Measurements from ENCODE around the gene MTNR1B.

Gene MTNR1B

DNA sequence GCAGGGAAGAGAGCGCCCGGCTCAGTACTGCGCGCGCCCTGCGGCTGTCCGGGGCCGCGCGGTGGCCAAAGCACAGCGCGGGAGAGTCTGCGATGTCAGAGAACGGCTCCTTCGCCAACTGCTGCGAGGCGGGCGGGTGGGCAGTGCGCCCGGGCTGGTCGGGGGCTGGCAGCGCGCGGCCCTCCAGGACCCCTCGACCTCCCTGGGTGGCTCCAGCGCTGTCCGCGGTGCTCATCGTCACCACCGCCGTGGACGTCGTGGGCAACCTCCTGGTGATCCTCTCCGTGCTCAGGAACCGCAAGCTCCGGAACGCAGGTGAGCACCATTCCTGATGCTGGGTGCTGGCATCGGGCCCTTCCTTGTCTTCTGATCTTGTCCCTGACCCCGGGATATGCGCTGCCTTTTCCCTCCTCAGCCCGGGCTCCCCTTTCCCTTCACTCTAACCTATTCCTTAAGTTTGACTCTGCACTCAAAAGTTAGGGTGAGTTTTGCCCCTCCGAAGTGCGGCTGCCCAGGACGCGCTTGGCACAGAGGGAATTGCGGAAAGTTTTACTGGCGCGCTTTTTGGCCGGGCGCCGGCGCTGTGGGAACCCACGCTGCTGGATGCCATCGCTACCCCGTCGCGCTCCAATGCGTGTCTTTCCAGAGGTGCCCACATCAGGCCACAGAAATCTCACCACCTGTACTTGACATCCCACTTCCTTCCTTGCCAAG, at the start of gene MTNR1B:
Gene MTNR1B, plus strand, starts transcription at position 18 of the 714 bp plus-strand sequence. Its CDS starts 75 bp downstream, at position 93.
- no peak for DNase-seq (ENCODE audit: low spot score)

DNA sequence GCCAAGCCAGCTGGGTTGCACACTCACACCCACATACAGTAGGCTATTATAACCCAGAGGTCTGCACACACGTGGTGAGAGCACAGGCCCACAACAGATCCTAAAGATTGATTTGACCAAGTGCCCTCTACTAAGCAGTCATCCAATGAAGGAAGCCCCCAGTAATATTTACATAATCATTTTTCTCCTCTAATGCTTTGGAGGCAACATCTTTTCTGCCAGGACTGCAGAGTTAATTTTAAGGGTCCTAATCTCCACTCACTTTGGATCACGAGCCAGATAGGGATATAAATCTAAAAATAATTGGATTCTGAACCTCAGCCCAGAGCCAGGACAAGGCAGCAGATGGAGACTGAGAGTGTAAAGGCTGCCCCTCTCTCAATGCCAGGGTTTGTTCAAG, 49.1 kb upstream of the MTNR1B start:
- DNase-seq (ENCODE audit: low spot score): no peak

DNA sequence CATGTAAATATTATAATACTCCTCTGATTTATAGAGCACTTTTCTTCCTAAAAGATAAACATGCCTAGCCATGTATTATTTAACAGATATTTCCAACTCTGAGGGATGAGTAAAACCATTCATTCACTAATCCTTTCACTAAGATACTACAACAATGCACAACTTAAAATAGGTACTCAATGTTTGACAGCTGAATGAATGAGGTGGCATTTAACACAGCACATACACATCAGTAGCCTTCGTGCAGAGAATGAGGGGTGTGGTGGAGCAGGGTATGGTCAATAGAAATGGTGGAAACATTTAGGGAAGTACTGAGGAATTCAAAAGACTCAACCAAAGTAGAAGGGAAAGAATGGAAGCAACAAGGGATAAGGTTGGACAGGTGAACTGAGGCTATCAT, 46.7 kb upstream of the MTNR1B start:
- no peak for DNase-seq (ENCODE audit: low spot score)

- no peak for DNase-seq (ENCODE audit: low spot score)
These were observed 40.2 kb upstream of the MTNR1B start for GRCh38 chr11:92929246-92929645.

DNA sequence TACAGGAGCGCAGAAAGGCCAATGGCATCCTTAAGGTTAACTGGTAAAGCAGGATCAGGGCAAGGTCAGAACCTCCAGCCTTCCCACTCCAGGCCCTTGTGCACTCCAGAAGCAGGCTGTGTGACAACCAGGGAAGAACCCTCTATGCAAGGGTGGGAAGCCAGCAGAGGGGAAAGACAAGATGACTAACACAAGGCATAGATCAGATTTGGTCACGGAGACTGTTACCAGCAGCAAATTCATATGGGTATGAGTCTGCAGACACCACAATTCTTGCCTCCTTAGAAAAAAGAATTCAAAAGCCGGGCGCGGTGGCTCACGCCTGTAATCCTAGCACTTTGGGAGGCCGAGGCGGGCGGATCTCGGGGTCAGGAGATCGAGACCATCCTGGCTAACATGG, 39.8 kb upstream of the MTNR1B start:
- no peak for DNase-seq (ENCODE audit: low spot score)

DNA sequence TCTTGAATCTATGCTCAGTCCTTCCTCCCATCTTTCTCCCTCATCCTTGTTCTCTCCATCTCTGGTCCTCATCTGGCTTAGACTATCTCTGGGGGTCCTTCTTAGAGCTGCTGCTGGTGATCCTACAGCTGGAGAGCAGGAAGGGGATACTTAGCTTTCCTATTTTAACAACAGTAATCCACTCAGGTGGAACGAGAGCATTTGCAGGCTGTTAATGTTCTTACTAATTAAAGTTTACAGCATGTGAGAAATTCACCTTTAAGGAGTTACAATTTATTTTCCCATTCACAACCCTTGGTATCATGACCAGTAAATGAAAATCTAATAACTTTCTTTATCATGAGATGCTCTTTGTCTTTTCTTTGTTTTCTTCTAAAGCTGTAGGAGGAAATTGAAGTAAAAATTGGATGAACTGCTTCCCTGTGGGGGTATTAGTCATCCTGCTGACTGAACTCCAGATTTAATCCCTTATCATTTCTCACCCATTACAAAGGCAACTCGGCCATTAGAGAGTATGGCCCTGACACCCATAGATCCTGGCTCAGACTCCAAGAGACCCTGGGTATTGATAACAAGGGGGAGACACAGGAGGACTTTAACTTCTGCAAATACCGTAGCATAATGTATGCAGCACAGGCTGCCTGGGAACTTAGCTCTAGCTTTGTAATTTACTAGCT, 37.6 kb upstream of the MTNR1B start:
- DNase-seq (ENCODE audit: low spot score): no peak

DNA sequence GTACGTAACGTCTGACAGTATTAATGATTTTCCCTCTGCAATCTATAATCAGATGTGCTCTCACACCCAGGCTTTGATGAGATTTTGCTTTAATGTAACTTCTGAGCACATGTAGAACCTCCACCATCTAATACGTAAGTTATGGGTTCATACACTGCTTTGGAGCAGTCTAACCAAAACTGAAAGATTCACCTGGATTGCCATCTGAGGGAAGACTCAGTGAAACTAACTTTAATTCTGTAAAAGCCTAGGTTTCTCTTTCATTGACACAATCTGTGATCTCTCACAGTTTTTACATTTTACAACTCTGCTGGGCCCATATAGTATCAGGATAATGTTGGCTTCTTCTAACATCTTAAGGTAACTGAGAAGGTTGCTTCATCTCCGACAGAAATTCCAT, 30.1 kb upstream of the MTNR1B start:
- no peak for DNase-seq (ENCODE audit: low spot score)

- peak; percentile 37 for DNase-seq (ENCODE audit: low spot score)
These were observed 27.5 kb upstream of the MTNR1B start for GRCh38 chr11:92941676-92942571.

DNA sequence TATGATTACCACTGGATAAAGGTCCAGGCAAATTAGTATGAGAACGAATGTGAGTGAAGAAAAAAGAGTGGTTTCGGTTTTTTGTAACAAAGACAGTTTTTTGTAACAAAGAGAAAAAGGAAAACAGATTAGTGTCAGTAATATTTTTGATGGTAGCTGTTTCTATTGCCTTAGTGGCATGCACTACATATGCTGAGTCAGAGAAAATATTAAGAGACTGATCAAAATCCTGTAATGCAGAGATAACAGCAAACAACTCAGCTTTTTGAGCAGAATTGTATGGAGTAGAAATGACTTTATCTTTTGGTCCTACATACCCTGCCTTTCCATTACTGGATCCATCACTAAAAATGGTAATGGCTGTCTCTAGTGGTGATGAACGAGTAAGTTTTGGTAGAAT, 22.7 kb upstream of the MTNR1B start:
- DNase-seq (ENCODE audit: low spot score): no peak

- peak; percentile 19 for DNase-seq (ENCODE audit: low spot score)
These were observed 21.3 kb upstream of the MTNR1B start for GRCh38 chr11:92948116-92948515.

GRCh38 chr11:92954003-92954402, 15.4 kb upstream of the MTNR1B start:
- DNase-seq (ENCODE audit: low spot score): no peak

- no peak for DNase-seq (ENCODE audit: low spot score)
These were observed 13.6 kb upstream of the MTNR1B start for GRCh38 chr11:92955860-92956259.

DNA sequence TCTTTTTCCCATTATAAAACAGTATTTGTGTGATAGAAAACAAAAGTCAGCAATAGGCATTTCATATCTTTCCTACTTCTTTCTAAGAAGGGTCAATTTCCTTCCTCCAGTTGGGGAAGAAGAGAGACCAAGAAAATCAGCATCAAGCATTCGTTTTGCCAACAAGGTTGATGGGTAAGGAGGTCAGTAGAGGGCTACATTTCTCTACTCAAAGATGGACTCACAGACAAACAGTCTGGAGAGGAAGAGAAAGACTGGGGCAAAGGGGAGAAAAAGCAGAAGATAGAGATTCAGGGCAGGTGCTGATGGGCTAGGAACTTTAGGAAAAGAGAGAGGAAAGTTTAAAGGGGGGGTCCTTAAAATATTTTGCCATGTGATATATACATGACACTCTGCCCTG, 8.6 kb upstream of the MTNR1B start:
- DNase-seq (ENCODE audit: low spot score): no peak

DNA sequence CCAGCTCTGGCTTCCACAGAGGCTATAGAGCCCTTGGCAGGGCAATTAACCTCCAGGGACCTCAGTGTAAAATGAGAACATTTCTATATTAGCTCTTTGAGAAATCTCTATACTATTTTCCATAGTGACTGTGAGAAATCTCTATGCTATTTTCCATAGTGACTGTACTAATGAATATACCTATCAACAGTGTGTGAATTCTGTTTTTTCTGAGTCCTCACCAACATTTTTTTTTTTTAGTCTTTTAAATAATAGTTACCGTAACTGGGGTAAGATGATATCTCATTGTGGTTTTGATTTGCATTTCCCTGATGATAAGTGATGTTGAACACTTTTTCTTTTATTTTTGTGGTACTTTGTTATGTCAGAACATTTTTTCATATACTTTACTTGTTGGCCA, 7.0 kb upstream of the MTNR1B start:
- no peak for DNase-seq (ENCODE audit: low spot score)

DNA sequence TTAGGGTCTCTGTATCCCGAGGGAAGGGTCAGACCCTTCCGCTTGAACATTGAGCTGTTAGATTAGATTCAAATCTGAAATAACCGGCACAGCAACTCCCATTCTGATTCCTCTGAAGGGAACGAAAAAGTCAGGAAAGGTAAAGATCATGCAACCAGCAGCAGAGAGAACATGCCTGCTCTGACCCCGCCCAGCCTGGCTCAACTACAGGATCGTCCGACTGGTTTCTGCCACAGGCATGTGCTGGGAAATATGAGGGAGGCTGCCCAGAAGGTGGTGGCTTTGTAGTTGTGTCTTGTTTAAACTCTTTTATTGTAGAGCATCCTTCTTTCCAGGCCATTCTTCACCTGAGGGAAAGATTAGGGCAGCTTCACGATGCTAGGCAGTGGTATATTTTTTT, 5.0 kb upstream of the MTNR1B start:
- no peak for DNase-seq (ENCODE audit: low spot score)

DNA sequence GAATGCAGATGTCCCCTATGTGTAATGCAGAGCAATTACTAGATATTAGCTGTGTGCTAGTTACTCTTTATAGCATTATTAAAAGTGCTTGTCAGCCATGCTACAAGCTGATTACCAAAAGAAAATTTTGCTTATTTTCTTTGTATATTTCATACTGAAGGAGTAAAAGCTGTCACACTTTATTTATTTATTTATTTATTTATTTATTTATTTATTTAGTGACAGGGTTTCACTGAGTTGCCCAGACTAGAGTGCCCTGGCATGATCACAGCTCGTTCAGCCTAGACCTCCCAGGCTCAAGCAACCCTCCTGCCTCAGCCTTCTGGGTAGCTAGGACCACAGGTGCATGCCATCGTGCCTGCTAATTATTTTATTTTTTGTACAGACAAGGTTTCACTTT, 4.3 kb upstream of the MTNR1B start:
- DNase-seq (ENCODE audit: low spot score): no peak

GRCh38 chr11:92967178-92967577, 2.3 kb upstream of the MTNR1B start:
- DNase-seq (ENCODE audit: low spot score): no peak

DNA sequence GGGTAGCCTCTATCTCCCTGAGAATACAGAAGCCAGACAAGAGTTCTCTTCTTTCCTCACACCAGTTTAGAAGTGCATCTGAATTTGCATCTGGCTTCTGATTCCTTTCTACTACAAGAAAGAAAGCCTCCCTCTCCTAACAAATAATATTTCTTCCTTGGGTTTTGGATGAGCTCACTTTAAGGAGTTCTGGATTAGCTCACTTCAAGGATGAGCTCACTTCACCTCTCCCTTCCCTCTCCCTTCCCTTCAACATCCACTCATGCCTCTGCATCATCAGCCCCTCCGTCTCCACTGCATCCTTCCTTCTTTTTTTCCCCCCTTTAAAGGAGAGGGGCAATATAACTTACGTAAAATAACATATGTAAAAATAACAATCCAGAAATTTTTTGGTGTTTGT, 1.6 kb upstream of the MTNR1B start:
- no peak for DNase-seq (ENCODE audit: low spot score)

DNA sequence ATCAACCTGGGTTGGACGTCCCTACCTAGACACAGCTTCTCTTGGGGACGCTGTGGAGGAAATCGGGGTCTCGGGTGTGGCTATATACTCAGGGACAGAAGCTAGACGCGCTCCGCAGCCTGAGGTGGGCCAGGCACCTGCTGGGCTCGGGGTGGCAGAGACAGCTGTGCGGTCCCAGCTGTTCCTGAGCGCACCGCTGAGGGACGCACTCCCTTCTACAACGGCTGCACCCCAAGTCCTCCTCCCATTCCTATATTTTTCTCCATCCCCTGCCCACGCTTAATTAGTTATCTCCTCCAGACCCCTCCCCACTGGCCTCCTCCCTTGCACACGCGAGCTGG, 188 bp upstream of the MTNR1B start:
- no peak for DNase-seq (ENCODE audit: low spot score)

GRCh38 chr11:92972248-92972647, 2.8 kb downstream of the MTNR1B start:
- no peak for DNase-seq (ENCODE audit: low spot score)

GRCh38 chr11:92975285-92975684, 5.8 kb downstream of the MTNR1B start:
- no peak for DNase-seq (ENCODE audit: low spot score)

DNA sequence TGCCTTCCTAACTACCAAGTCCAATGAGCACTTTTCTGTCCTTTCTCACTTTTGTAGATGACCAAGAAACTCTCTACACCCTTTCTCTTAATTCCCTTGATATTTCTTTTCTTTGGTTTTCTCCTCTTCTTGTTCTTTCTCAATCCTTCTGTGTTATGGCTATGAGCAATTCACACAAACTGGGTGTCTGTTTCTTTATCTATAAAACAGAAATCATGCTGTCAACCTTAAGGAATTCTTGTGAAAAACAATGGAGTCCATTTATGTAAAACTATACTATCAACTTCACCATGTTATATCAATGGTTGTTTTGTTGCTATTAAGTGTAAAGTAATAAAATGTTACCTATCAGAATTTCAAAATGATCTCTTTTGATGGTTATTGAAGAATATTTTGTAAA, 7.2 kb downstream of the MTNR1B start:
- DNase-seq (ENCODE audit: low spot score): no peak

- DNase-seq (ENCODE audit: low spot score): no peak
These were observed 8.0 kb downstream of the MTNR1B start for GRCh38 chr11:92977401-92977800.
